Measurements from ENCODE around the gene TRPM3. TPM values are rescaled to one million over a fixed set of nuclear protein-coding genes. Genes with fewer than 3 reads are reported as not detected.

Gene TRPM3
- polyA plus RNA-seq, 3 donors: not detected

- Histone ChIP-seq H3K4me1 (ENCODE audit: control insufficient read depth in 1 of 2, insufficient read depth in 2 of 2, low read length in 2 of 2) (no peaks in the 10 kb centered on the region), H3K4me2 (replicated peaks; ENCODE audit: extremely low read depth, low read length, poor library complexity, severe bottlenecking) (no peak overlapping the region), H3K27ac (ENCODE audit: low read depth in 1 of 2, low read length in 2 of 2) (no peak overlapping the region), H4K20me1 (ENCODE audit: insufficient read depth, low read length) (no peaks in the 10 kb centered on the region), H3K27me3 (ENCODE audit: control insufficient read depth in 2 of 2, insufficient read depth in 2 of 2, low read length in 2 of 2) (no peaks in the 10 kb centered on the region), H2AFZ (ENCODE audit: insufficient read depth, low read depth, low read length, poor library complexity, severe bottlenecking) (no peak overlapping the region), H3K9ac (ENCODE audit: insufficient read depth, low read length, poor library complexity, severe bottlenecking) (no peak overlapping the region), H3K79me2 (ENCODE audit: insufficient read depth, low read length) (no peaks in the 10 kb centered on the region), H3K9me3 (replicated peaks in 1 of 2; ENCODE audit: control insufficient read depth in 1 of 2, insufficient read depth in 1 of 2, low read length in 2 of 2) (no peaks in the 10 kb centered on the region), H3K36me3 (replicated peaks in 1 of 2; ENCODE audit: control insufficient read depth in 1 of 2, insufficient read depth in 2 of 2, low read length in 2 of 2) (no peaks in the 10 kb centered on the region), H3K4me3 (replicated peaks in 1 of 3; ENCODE audit: low read depth in 2 of 3, low read length in 3 of 3) (no peak overlapping the region)
- H3K9me3 Mint-ChIP-seq: peaks cover 0 to 2% (median 0%) of the 10 kb centered on the region in 7 donors
- H3K4me1 Mint-ChIP-seq: no peaks in the 10 kb centered on the region
- H3K36me3 Mint-ChIP-seq: no peaks in the 10 kb centered on the region
- no peak for TF ChIP-seq CTCF (IDR thresholded peaks at IDR 0.05)
- H3K4me3 Mint-ChIP-seq: no peak overlapping the region
- WGBS (ENCODE audit: insufficient coverage): no CpG with 5 or more reads among the region's 3 CpGs
- H3K27me3 Mint-ChIP-seq (ENCODE audit: low read depth in 3 of 3): no peaks in the 10 kb centered on the region
- intact Hi-C loops (cut with micrococcal nuclease): no loop called here
- H3K27ac Mint-ChIP-seq: no peak overlapping the region
- no peak for DNase-seq
Observed at GRCh38 chr9:70778568-70778967, 342.9 kb downstream of the TRPM3 start.

GRCh38 chr9:70773579-70773978, 347.8 kb downstream of the TRPM3 start:
- Mint-ChIP-seq H3K27me3 (ENCODE audit: low read depth in 3 of 3) (peaks cover 0 to 3% (median 0%) of the 10 kb centered on the region in 3 donors), H3K9me3 (peaks cover 0 to 4% (median 2%) of the 10 kb centered on the region in 7 donors), H3K36me3 (no peaks in the 10 kb centered on the region), H3K27ac (no peak overlapping the region), H3K4me1 (no peaks in the 10 kb centered on the region), H3K4me3 (no peak overlapping the region)
- H4K20me1 ChIP-seq (ENCODE audit: insufficient read depth, low read length): no peaks in the 10 kb centered on the region
- WGBS (ENCODE audit: insufficient coverage): no CpG with 5 or more reads among the region's 5 CpGs
- TF ChIP-seq CTCF (IDR thresholded peaks at IDR 0.05): no peak
- no peaks in the 10 kb centered on the region for H3K36me3 ChIP-seq (replicated peaks in 1 of 2; ENCODE audit: control insufficient read depth in 1 of 2, insufficient read depth in 2 of 2, low read length in 2 of 2)
- no peaks in the 10 kb centered on the region for H3K27me3 ChIP-seq (ENCODE audit: control insufficient read depth in 2 of 2, insufficient read depth in 2 of 2, low read length in 2 of 2)
- H3K9me3 ChIP-seq (replicated peaks in 1 of 2; ENCODE audit: control insufficient read depth in 1 of 2, insufficient read depth in 1 of 2, low read length in 2 of 2): no peaks in the 10 kb centered on the region
- H3K4me2 ChIP-seq (replicated peaks; ENCODE audit: extremely low read depth, low read length, poor library complexity, severe bottlenecking): no peak overlapping the region
- DNase-seq: no peak
- H3K9ac ChIP-seq (ENCODE audit: insufficient read depth, low read length, poor library complexity, severe bottlenecking): no peak overlapping the region
- no peaks in the 10 kb centered on the region for H3K4me1 ChIP-seq (ENCODE audit: control insufficient read depth in 1 of 2, insufficient read depth in 2 of 2, low read length in 2 of 2)
- H3K79me2 ChIP-seq (ENCODE audit: insufficient read depth, low read length): no peaks in the 10 kb centered on the region
- intact Hi-C loops (cut with micrococcal nuclease): no loop called here
- H3K27ac ChIP-seq (ENCODE audit: low read depth in 1 of 2, low read length in 2 of 2): no peak overlapping the region
- H3K4me3 ChIP-seq (replicated peaks in 1 of 3; ENCODE audit: low read depth in 2 of 3, low read length in 3 of 3): no peak overlapping the region
- no peak overlapping the region for H2AFZ ChIP-seq (ENCODE audit: insufficient read depth, low read depth, low read length, poor library complexity, severe bottlenecking)

All from CD14-positive monocyte (primary cell).